Measurements from ENCODE around the gene CDIP1.

CDIP1 gene

DNA sequence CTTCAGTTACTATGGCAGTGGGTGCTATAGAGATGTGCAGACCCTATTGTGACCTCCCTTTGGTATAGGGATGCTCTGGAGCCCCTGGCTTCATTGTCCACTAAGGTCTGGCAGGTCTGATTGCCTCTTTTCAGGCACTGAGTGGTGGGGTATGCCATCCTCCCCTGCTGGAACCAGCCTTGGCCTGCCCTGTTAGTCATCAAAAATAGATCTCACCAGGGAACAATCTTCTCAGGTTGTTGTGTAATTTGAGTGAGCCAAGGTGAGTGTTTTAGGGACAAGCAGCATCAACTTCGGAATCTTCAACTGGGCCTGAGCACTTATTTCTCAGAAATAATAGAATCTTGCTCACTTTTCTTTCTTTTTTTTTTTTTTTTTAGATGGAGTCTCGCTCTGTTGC is 42.8 kb downstream of the CDIP1 start:
- in situ Hi-C loops (cut with HindIII; ENCODE audit: low sequenced_read_pairs) = no loop called here

DNA sequence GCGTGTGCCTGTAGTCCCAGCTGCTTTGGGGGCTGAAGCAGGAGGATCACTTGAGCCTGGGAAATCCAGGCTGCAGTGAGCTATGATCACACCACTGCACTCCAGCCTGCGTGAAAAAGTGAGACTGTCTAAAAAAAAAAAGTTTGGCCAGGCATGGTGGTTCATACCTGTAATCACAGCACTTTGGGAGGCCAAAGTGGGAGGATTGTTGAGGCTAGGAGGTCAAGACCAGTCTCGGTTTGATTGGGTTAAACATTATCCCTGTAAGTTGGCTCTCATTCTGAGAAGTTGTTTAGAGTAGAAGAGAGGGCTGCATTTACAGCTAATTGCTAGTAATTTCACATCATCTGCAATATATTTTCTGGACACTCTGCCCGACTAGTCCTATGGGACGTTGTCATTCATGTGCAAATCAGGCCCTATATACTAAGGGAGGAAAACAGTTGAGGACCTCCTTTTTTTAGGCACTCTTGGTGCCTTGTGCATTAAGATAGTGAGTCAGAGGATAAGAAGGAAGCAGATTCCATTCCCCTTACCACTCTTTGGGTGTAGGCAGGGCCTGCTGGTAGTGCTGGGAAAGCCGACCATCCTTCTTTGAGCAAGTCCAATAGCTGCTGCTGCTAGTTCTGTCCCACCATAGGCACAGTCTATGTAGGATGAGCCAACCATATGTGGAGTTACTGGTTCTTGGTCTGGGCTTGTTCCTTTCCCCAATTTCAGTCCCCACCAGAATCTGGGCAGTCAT is 43.7 kb downstream of the CDIP1 start:
- in situ Hi-C loops (cut with HindIII; ENCODE audit: low sequenced_read_pairs) = no loop called here

DNA sequence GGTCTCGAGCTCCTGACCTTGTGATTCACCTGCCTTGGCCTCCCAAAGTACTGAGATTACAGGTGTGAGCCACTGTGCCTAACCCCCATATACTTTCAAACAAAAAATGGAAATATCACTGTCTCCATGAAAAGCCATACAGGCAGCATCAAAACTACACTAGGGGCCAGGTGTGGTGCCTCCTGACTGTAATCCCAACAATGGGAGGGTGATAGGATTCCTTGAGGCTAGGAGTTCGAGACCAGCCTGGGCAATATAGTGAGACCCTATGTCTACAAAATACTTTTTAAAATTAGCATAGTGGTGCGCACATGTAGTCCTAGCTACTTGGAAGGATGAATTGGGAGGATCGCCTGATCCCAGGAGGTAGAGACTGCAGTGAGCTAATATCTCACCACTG is 46.7 kb downstream of the CDIP1 start:
- in situ Hi-C loops (cut with HindIII; ENCODE audit: low sequenced_read_pairs) = no loop called here

DNA sequence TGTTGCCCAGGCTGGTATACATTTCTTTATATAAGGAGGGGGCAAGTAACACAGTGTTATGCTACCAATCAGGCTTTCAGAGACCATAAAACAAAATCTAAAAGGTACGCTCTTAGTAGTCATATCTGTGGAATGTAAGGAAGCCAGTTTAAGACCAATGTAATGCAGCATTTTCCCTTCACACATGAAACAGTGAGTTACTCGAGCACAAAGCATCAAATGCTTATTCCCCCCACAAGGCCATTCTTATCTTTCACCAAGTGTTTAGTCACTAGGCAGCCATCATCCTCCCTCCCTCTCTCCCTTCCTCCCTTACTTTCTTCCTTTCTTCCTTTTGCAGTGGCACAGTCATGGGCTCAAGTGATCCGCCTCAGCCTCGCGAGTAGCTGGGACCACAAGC is 49.5 kb downstream of the CDIP1 start:
- in situ Hi-C loops (cut with HindIII; ENCODE audit: low sequenced_read_pairs) = no loop called here

DNA sequence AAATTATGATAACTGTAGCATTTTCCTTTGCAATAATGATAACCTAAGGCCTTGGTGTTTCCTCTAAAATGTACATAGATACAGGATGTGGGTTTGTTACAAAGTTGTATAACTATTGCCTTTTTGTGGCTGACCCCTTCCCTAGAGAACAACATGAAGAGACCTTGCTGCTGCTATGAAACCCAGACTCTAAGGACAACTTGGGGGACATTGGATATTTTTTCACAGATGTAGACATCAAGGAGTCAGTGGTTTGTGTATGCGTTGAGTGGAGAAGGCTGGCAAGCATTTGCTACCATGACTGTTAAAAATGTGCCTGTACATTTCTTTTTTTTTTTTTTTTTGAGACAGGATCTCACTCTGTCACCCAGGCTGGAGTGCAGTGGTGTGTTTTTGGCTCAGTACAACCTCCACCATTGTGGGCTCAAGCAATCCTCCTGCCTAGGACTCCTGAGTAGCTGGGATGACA is 50.0 kb downstream of the CDIP1 start:
- in situ Hi-C loops (cut with HindIII; ENCODE audit: low sequenced_read_pairs) = no loop called here

DNA sequence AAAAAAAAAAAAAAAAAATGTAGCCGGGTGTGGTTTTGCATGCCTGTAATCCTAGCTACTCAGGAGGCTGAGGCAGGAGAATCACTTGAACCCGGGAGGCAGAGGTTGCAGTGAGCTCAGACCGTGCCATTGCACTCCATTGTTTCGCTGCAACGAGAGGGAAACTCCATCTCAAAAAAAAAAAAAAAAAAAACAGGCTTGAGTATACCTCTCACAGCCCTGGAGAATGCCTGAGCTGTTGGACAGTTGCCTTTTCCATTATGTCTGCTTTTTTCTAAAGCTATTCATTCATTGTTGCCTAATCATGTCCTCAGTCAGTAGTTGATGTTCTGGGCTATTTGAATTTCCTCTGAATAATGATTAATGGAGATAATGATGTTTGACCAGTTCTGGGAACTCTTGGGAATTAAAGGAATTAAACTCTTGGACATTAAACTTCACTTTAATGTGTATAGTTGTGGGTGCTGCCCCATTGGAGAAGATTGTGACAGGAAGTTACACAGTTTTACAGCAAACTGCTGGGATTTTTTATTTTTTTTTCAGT is 50.5 kb downstream of the CDIP1 start:
- in situ Hi-C loops (cut with HindIII; ENCODE audit: low sequenced_read_pairs) = no loop called here

DNA sequence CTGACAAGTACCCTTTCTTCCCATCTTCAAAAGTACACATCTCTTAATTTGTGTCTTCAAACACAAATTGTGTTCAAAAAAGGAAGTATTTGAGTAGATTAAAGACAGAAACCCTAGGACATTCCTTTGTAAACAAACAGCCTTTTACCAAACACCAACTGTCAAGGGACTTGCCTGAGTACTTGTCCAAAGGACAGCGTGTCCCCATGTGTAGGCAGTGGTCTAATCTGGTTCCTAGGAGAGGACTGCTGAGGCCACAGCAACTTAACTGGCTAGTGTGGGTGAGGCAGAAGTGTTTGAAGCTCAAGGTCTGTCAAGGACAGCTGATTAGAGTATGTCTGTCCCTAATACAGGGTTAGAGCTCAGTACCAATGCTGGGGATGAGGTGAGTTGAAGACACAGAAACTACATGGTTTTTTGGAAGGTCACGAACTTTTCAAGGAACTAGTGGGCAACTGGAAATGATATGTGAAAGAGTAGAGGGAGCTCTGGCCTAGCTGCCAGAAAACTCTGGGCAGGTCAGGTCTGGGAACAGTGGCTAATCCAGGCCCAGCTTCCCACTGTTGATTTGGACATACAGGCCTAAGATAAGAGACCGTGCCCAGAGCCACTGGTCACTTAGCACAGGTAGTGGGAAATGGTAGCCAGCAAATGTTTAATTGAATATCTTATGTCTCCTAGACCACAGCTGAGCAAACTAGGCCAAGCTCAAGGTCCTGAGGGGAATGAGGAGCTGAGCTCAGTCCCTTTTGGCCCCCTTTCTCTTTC is 52.3 kb downstream of the CDIP1 start:
- in situ Hi-C loops (cut with HindIII; ENCODE audit: low sequenced_read_pairs) = no loop called here

DNA sequence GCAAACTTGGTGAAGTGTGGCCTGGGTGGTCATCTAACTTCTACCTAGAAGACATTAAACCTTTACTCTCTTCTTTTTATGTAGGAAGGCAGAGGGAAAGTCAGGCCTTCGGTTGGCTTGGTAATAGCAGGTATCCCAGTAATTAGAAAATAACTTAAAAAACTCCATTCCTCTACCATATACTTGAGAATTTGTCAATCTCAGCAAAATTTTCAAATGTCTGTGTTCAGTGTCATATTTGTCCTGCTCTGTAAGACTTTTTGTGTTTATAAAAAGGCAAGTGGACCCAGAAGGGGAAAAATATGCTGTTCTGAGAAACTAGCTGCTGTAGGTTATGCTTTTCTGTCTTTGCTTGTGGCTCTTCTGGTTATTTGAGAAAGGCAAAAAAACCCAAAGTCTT is 56.6 kb downstream of the CDIP1 start:
- in situ Hi-C loops (cut with HindIII; ENCODE audit: low sequenced_read_pairs) = no loop called here

DNA sequence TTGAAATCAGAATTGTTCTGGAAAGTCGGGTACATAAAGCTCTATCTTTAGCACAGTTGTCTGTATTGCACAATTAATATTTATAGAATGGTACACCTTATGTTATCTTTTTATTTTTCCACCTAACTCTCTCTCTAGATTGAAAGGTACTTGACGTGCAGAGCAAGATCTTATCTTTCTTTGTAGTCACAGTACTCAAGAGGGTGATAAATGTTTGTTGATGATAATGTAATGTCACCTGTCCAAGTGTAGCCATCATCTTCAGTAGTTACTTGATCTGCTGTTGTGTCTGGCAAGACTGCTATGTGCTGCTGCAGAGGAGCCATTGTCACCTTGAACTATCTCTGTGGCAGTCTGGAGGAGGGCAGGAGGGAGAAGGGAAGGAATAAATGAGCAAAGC is 57.0 kb downstream of the CDIP1 start:
- in situ Hi-C loops (cut with HindIII; ENCODE audit: low sequenced_read_pairs) = no loop called here

DNA sequence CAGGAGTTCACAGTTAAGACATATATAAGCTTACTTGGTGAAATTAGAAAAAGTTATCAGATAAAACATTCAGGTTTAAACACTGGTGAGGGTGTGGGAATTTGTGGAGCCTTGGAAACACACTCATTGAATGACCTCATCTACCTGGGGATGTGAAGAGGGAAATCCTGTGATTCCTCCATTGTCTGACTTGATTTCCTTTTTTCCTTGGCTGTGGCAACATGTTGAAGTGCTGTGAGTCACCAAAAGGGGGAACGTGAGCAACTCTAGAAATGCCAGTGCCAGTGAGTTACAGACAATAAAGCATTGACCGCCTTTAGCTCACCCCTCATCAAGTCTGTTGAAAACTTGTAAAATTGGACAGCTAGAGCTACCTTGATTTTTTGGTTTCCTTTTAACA is 60.6 kb downstream of the CDIP1 start:
- in situ Hi-C loops (cut with HindIII; ENCODE audit: low sequenced_read_pairs) = no loop called here

DNA sequence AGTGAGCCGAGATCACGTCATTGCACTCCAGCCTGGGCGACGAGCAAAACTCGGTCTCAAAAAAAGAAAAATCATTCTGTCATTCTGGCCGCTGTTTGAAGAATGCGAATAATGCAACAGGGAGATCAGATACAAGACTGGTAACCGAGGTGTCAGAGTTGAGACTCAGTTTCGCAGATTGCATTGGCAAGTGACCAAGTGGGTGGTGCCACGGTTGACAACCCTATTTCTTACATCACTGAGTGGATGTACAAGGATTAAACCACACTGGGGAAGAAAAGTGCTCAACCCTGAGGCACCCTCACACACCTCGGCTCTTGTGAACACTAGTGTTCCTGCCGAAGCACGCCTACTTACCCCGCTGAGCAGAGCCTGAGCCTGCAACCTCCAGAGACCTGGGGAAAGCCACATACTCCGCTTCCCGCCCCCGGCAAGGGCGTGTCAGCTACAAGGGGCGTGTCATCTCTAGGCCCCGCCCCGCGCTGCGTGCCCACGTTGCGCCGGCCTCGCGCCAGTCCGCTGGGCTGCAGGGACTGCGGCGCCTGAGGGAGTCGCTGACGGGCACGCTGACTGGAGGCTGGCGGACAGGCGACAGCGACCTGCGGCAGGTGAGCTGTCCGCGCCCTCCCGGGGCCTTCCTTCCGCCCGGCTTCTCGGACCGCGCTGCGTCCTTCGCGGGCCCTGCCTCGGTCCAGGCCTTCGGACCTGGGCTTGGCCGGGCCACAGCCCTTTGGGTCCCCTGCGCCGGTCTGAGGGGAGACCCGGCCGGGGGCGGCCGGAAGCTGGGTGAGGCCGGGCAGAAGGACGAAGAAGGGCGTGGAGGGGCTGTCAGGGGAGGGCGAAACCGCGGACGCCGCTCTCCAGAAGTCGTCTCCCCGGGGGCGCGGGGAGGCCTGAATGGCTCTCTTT is 62.4 kb downstream of the CDIP1 start, which contains the start of gene HMOX2:
Gene HMOX2, plus strand, starts transcription at position 519 of the 909 bp plus-strand sequence. CDS start 29,127 bp downstream, outside the sequence.
- in situ Hi-C loops (cut with HindIII; ENCODE audit: low sequenced_read_pairs) = no loop called here

DNA sequence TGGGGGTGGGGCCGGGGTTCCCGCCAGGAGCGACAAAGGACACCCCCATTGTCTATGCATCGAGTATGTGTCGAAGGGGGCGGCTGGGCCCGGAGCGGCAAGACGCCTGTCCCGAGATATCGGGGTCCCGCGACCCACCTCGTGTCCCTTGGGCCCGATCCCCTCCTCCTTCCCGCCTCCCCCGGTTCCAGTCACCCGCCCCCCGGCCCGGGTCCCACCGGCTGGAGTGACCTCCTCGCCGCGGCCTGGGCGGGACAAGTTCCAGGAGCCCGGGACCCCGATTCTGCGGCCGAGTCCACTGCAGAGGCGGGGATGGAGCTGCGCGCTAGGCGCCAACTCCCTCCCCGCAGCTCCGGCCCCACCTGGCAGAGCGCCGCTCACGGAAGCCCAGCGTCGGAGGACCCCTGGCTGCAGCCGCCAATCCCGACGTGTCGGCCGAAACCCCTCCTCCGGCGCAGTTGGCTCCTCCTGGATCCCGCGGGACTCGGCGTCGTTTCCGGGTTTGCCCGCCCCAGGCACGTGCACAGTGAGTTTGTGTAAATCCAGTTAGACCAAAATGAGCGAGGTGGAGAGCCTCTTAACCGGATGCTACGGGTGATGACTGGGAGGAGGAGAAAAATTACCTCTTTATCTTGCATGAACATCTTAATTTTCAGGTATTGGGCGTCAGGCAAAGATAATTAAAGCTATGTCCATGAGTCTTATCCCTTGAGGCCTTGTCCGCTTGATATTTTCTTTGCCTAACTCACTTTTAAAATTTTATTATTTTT is 64.2 kb downstream of the CDIP1 start, which contains the start of gene NMRAL1:
Gene NMRAL1, minus strand, starts transcription at position 434 of the 770 bp plus-strand sequence. CDS start 493 bp downstream, outside the sequence.
- in situ Hi-C loops (cut with HindIII; ENCODE audit: low sequenced_read_pairs) = no loop called here

DNA sequence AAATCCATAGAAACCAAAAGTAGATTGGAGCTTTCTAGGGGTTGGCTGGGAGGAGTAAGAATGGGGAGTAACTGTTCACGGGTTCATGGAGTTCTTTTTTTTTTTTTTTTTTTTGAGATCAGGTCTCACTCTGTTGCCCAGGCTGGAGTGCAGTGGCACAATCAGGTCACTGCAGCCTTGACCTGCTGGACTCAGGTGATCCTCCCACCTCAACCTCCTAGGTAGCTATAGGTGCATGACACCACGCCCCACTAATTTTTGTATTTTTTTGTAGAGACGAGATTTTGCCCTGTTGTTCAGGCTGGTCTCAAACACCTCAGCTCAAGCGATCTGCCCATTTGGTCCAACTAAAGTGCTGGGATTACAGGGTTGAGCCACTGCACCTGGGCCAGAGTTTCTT is 65.7 kb downstream of the CDIP1 start:
- in situ Hi-C loops (cut with HindIII; ENCODE audit: low sequenced_read_pairs) = no loop called here

DNA sequence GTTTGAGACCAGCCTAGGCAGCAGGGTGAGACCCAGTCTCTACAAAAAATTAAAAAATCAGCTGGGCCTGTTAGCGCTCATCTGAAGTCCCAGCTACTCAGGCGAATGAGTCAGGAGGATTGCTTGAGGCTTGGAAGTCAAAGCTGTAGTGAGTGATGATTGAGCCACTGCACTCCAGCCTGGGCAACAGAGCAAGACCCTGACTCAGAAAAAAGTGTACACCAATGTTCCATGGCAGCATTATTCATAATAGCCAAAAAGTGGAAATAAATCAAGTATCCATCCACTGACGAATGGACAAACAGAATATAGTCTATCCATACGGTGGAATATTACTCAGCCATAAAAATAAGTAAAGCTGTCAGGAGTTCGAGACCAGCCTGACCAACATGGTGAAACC is 66.7 kb downstream of the CDIP1 start:
- in situ Hi-C loops (cut with HindIII; ENCODE audit: low sequenced_read_pairs) = no loop called here

DNA sequence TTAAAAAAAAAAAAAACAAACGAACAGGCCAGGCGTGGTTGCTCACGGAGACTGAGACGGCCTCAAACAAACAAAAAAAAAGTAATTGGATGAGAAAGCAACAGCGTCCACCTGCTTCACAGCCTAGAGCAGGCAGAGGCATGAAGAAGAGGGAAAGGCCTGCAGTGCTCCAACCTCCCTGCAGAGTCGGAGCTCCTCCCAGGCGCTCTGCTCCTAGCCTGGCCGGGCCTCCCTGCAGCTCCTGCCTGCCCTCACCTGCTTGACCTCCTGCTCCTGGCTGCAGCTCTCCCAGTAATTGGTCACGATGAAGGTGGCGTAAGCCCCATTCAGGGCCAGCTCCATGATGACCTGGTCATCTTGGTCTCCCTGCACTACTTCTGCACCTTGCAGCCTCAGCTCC is 69.6 kb downstream of the CDIP1 start:
- in situ Hi-C loops (cut with HindIII; ENCODE audit: low sequenced_read_pairs) = no loop called here

DNA sequence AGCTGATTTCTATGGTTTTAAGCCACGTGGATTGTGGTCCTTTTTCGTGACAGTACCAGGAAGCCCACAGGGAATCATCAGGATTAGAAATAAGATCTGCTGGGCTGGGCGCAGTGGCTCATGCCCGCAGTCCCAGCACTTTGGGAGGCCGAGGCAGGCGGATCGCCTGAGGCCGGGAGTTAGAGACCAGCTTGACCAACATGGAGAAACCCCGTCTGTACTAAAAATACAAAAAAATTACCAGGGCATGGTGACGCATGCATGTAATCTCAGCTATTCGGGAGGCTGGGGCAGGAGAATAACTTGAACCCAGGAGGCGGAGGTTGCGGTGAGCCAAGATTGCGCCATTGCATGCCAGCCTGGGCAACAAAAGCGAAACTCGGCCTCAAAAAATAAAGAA is 70.7 kb downstream of the CDIP1 start:
- in situ Hi-C loops (cut with HindIII; ENCODE audit: low sequenced_read_pairs) = no loop called here

DNA sequence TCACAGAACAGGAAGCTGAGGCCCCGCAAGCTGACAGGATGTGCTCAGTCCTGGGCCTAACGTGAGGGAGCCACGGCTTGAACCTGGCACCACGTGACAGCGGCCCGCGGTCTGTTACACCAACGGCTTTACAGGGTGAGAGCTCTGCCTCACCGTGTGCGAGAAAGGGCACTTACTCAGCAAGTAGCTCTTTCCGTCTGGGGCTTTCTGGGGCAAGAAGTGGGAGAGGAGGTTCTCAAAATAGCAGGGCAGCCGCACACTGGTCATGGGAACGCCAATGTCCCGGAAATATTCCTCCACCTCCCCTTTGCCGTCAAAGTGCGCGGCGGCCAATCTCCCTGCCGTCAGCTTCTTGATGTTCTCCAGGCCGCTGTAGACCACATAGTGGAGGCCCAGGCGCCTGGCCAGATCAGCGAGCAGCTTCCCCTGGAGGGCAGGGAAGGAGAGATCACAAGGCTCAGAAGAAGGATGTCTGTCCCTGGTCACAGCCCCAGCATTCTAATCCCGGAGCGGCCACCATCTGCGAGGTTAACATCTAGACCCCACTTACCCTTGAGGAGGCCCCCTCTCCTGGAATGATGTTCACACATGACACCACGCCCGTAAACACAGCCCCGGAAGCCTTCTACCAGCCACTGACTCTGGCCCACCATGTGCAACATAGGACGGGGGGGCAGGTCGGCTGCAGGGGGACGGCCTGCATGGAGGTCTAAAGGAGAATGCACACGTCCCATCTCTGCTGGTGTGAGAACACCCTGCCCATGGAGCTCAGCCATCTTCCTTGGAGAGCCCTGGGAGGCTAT is 72.4 kb downstream of the CDIP1 start:
- in situ Hi-C loops (cut with HindIII; ENCODE audit: low sequenced_read_pairs) = no loop called here

DNA sequence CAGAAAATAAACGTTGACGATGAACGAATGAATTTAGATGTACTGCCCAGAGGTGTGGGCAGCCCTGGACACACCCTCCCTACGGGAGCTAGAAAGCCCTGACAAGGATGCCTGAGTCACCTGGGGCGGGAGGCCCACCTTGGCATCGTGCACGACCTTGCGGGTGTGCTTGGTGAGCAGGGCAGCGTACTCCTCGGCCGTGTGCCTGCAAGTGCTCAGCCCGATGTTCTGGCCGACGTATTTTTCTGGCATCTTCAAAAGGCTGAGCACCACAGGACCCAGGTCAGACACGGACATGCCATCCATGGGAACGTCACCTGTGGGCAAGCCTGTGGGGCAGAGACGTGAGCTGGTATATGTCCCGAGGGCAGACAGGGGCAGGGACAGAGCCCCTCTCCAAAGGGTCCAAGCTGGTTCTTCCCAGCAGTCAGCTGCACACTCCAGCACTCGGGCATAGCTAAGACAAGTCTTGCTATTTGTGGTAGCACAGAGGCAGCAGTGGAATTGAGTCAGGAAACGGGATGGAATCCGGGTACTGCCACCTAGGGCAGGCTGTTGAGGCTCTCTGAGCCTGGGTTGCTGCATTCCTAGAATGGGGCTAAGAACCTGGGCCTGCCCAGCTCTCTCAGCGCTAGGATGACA is 74.9 kb downstream of the CDIP1 start:
- in situ Hi-C loops (cut with HindIII; ENCODE audit: low sequenced_read_pairs) = no loop called here
